HG03521 (cell line): ENCODE results near the gene RERG.
"Not testable (repeated sequence)": the region's sequence is repeated elsewhere in the genome, so short reads cannot be mapped to it uniquely, and the experiment has no call there.

ENCODE experiments used
- ATAC-seq: cut with Tn5 transposase; IDR thresholded peaks from one replicate; pipeline ENCODE4 v1.9.1; 2021; ENCODE audit warnings: mild to moderate bottlenecking, moderate library complexity; ENCODE audit not compliant: unreplicated experiment

The RERG gene

GRCh38 chr12:15151161-15152091, 69.8 kb downstream of the RERG start:
- no peak for ATAC-seq

- ATAC-seq = no peak
Observed at GRCh38 chr12:15146585-15146984, 74.6 kb downstream of the RERG start.

- no peak for ATAC-seq
Observed at GRCh38 chr12:15143467-15143866, 77.8 kb downstream of the RERG start.

DNA sequence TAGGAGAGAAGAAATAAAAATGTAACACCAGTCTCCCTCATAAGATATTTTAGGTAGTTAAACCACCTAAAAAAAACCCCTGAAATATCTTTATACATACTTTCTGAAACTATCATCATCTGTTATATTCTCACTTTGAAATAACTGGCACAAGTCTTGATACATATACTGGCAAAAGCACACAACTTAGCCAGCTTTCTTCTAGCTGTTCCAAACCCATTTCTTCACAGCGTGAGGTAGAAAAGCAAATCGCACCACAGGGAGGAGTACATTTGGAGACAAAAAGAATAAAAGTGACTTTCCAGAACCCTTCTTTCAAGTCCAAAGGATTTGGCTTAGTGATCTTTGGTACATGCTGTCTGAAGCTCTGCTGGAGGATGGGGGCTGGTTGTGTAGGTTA, 78.5 kb downstream of the RERG start:
- no peak for ATAC-seq

GRCh38 chr12:15131431-15131830, 89.8 kb downstream of the RERG start:
- no peak for ATAC-seq

GRCh38 chr12:15130541-15130940, 90.7 kb downstream of the RERG start:
- ATAC-seq = no peak

DNA sequence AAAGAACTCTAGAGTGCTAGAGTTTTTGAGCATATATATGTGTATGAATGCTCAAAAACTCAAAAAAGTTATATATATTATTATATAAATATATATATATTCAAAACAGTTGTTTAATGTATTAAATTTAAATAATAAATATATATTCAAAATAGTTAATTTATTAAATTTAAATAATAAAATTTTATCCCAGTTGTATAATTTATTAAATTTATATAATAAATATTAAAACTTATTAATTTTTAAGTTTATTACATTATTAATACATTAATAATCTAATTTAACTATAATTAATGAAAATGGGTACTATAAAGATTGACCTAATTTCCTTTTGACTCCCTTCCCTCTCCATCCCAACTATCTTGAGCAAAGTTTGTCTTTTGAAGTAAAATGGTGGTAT, 97.8 kb downstream of the RERG start:
- no peak for ATAC-seq

DNA sequence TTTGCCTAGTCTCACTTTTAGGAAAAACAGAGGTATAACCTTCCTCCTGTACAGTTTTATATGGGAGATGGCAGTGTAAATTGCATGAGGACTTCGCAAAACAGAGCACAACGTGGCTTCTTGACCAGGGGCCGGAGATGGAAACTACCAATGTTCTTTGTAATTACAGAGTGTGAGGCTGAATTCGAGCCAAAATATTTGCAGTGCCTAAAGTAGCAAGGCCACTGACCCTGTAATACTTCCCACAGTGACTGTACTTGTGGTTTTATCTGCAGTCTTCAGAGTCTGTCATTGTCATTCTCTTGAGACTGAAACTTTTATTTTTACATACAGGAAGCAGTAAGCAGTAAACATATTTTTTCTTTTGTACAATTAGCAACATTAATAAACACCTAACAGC, 98.9 kb downstream of the RERG start:
- ATAC-seq = no peak

GRCh38 chr12:15118955-15119354, 102.3 kb downstream of the RERG start:
- ATAC-seq = no peak

- ATAC-seq = no peak
Observed at GRCh38 chr12:15116983-15117382, 104.2 kb downstream of the RERG start.

DNA sequence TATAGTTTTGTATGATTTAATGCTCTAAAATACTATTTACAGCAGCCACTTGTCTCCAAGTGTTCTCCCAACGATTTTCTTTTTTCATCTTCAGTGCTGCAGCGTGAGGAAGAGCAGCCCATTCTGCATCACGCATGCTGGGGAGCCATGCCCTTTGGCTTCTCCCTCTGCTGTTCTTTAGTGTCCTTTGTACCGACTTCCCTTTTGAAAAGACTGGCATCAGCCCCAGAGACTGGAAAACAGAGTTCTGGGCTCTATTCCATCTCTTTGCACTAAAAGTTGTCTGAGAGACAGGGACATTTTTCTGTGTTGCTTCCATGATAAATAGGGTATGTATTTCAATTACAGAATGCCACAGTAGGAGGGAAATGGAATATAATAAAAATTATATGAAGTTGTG, 105.1 kb downstream of the RERG start:
- no peak for ATAC-seq

DNA sequence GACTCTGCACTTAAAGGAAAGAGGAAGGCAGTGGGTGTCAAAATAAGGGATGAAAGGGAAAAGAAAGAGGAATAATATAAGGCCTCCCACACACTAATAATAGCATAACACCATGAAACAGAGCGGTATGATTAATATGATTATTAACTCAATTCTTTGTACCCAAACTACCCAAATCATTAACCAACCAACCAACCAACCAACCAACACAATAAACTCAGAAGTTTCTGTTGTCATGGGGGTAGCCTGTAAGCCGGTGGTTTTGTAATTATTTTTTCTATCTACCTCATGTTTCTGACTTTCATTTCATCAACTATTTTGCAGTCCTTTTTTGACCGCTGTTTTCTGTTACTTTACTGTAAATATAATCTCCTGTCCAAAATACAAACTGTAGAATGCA, 105.8 kb downstream of the RERG start:
- ATAC-seq = no peak

- no peak for ATAC-seq
Observed at GRCh38 chr12:15114501-15114900, 106.7 kb downstream of the RERG start.

GRCh38 chr12:15092826-15093225, 128.4 kb downstream of the RERG start:
- no peak for ATAC-seq

- no peak for ATAC-seq
Observed at GRCh38 chr12:15090441-15090840, 130.8 kb downstream of the RERG start.

GRCh38 chr12:15088105-15088504, 133.1 kb downstream of the RERG start:
- ATAC-seq = no peak

DNA sequence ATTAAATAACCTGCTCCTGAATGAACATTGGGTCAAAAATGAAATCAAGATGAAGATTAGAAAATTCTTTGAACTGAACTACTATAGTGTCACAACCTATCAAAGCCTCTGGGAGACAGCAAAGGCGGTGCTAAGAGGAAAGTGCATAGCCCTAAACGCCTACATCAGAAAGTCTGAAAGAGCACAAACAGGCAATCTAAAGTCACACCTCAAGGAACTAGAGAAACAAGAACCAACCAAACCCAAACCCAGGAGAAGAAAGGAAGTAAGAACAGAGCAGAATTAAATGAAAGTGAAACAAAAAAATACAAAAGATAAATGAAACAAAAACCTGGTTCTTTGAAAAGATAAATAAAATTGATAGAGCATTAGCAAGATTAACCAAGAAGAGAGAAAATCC, 143.5 kb downstream of the RERG start:
- not testable (repeated sequence) for ATAC-seq

GRCh38 chr12:15074351-15074750, 146.9 kb downstream of the RERG start:
- no peak for ATAC-seq

GRCh38 chr12:15059123-15059522, 162.1 kb downstream of the RERG start:
- ATAC-seq = no peak
